ENCODE results near the gene TNS4. TPM values are rescaled to one million over a fixed set of nuclear protein-coding genes. Genes with fewer than 3 reads are reported as not detected.

The TNS4 gene
- total and polyA plus RNA-seq, 8 donors: 0.16 to 0.24 TPM; not detected in 6

- no peak for TF ChIP-seq CTCF (IDR thresholded peaks at IDR 0.05)
- 65 to 82% methylated on average over 5 of the region's 5 CpGs for WGBS, 2 donors
- Histone ChIP-seq H3K27me3 (no peaks in the 10 kb centered on the region), H3K4me3 (no peak overlapping the region), H3K9me3 (no peaks in the 10 kb centered on the region), H3K27ac (no peak overlapping the region), H3K36me3 (no peaks in the 10 kb centered on the region), H3K4me1 (peaks cover 0 to 11% (median 4%) of the 10 kb centered on the region in 3 donors)
- DNase-seq (no peak), FAIRE-seq (no peak), ATAC-seq (no peak)
- intact Hi-C loops (cut with DNase I): no loop called here
Measured at GRCh38 chr17:40495140-40495539, 6.3 kb downstream of the TNS4 start.

GRCh38 chr17:40493697-40494096 lies 7.7 kb downstream of the TNS4 start:
- ATAC-seq: no peak
- H3K4me3 ChIP-seq: no peak overlapping the region
- H3K27ac ChIP-seq: no peak overlapping the region
- no peak for TF ChIP-seq CTCF (IDR thresholded peaks at IDR 0.05)
- no peaks in the 10 kb centered on the region for H3K27me3 ChIP-seq
- no peak for DNase-seq
- no peak for FAIRE-seq
- intact Hi-C loops (cut with DNase I): no loop called here
- H3K36me3 ChIP-seq: no peaks in the 10 kb centered on the region
- peaks cover 0 to 3% (median 0%) of the 10 kb centered on the region in 3 donors for H3K4me1 ChIP-seq
- no peaks in the 10 kb centered on the region for H3K9me3 ChIP-seq
- 59 to 64% methylated on average over 4 of the region's 4 CpGs for WGBS, 2 donors

- H3K27ac ChIP-seq: no peak overlapping the region
- no peak for TF ChIP-seq CTCF (IDR thresholded peaks at IDR 0.05)
- no peaks in the 10 kb centered on the region for H3K27me3 ChIP-seq
- 73 to 75% methylated on average over 7 of the region's 7 CpGs for WGBS, 2 donors
- H3K4me1 ChIP-seq: peaks cover 0 to 3% (median 0%) of the 10 kb centered on the region in 3 donors
- intact Hi-C loops (cut with DNase I): no loop called here
- FAIRE-seq (no peak), DNase-seq (no peak), ATAC-seq (no peak)
- H3K36me3 ChIP-seq: no peaks in the 10 kb centered on the region
- no peaks in the 10 kb centered on the region for H3K9me3 ChIP-seq
- no peak overlapping the region for H3K4me3 ChIP-seq
Measured at GRCh38 chr17:40491486-40491885, 9.9 kb downstream of the TNS4 start.

- no peaks in the 10 kb centered on the region for H3K27me3 ChIP-seq
- no peak for FAIRE-seq
- no peaks in the 10 kb centered on the region for H3K9me3 ChIP-seq
- H3K36me3 ChIP-seq: no peaks in the 10 kb centered on the region
- intact Hi-C loops (cut with DNase I): no loop called here
- H3K4me1 ChIP-seq: peaks cover 0 to 3% (median 0%) of the 10 kb centered on the region in 3 donors
- peak overlapping the region; percentile 30 to 79 (median 68) for H3K27ac ChIP-seq
- no peak for DNase-seq
- no peak for TF ChIP-seq CTCF (IDR thresholded peaks at IDR 0.05)
- ATAC-seq: no peak
- 68 to 82% methylated on average over 2 of the region's 2 CpGs for WGBS, 2 donors
- no peak overlapping the region for H3K4me3 ChIP-seq
Measured at GRCh38 chr17:40490982-40491381, 10.4 kb downstream of the TNS4 start.

GRCh38 chr17:40490289-40490853 lies 11.1 kb downstream of the TNS4 start:
- peak; percentile 32 to 69 (median 63) for ATAC-seq
- TF ChIP-seq CTCF (IDR thresholded peaks at IDR 0.05): no peak
- peaks cover 0 to 3% (median 0%) of the 10 kb centered on the region in 3 donors for H3K4me1 ChIP-seq
- H3K27ac ChIP-seq: peak overlapping the region; percentile 30 to 79 (median 68)
- H3K27me3 ChIP-seq: no peaks in the 10 kb centered on the region
- no peak for DNase-seq
- WGBS, 2 donors: 41 to 49% methylated on average over 5 of the region's 5 CpGs
- FAIRE-seq: no peak
- intact Hi-C loops (cut with DNase I): no loop called here
- H3K4me3 ChIP-seq: no peak overlapping the region
- H3K36me3 ChIP-seq: no peaks in the 10 kb centered on the region
- H3K9me3 ChIP-seq: no peaks in the 10 kb centered on the region

Measured in pancreas (tissue), 10 donors.